Calu3 (cell line): ENCODE data around the gene NKX6-1. TPM values are rescaled to one million over a fixed set of nuclear protein-coding genes. Genes with fewer than 3 reads are reported as not detected.
A peak's percentile ranks its signal among the peaks of the same experiment; 100 is the strongest.

ENCODE experiments used
- BruUV-seq: library from RNA; stranded (reverse); fragments of 400-500 nt; replicated peaks from 2 replicates; lab custom pipeline; 2021; lab: Mats Ljungman, UMichigan
- CTCF ChIA-PET: fragments of 300-600 bp; sonication (Branson Sonifier 250); formaldehyde crosslinking; loops from one replicate; lab custom pipeline; 2022; ENCODE audit warnings: antibody characterized with exemption; lab: Charles Lee
- DNase-seq: peaks from one replicate; pipeline ENCODE4 v3.0.0; 2022
- H3K27ac Mint-ChIP-seq: one replicate; pipeline ENCODE4 v1.8.0; 2022; ENCODE audit warnings: mixed read lengths; ENCODE audit not compliant: unreplicated experiment
- H3K27me3 Mint-ChIP-seq: one replicate; pipeline ENCODE4 v1.8.0; 2022; ENCODE audit warnings: mixed read lengths; ENCODE audit not compliant: unreplicated experiment
- H3K36me3 Mint-ChIP-seq: one replicate; pipeline ENCODE4 v1.8.0; 2022; ENCODE audit warnings: mild to moderate bottlenecking, moderate library complexity, mixed read lengths; ENCODE audit not compliant: insufficient read depth, unreplicated experiment
- H3K4me1 Mint-ChIP-seq: one replicate; pipeline ENCODE4 v1.8.0; 2022; ENCODE audit warnings: mild to moderate bottlenecking, low read depth, mixed read lengths; ENCODE audit not compliant: unreplicated experiment
- H3K4me3 Mint-ChIP-seq: one replicate; pipeline ENCODE4 v1.8.0; 2022; ENCODE audit warnings: mild to moderate bottlenecking, low read depth, moderate library complexity, mixed read lengths; ENCODE audit not compliant: unreplicated experiment
- H3K9me3 Mint-ChIP-seq: one replicate; pipeline ENCODE4 v1.8.0; 2022; ENCODE audit warnings: low read depth, mixed read lengths; ENCODE audit not compliant: unreplicated experiment
- CTCF ChIP-seq: fragments of 200-600 bp; IDR thresholded peaks from one replicate; pipeline ENCODE4 v1.8.0; 2022; ENCODE audit warnings: antibody characterized with exemption; ENCODE audit not compliant: unreplicated experiment
- intact Hi-C: fragments of 100-400 bp; cut with micrococcal nuclease; formaldehyde crosslinking; loops from one replicate; pipeline ENCODE4 v1.10.0; 2022; ENCODE audit not compliant: unreplicated experiment
- total RNA-seq: library from RNA; stranded (reverse); gene quantifications from 2 replicates; pipeline ENCODE4 v1.2.3, GENCODE V29; 2022

Gene NKX6-1
- total RNA-seq, 1 experiment from 2014 or later: 1.8 TPM

- Mint-ChIP-seq H3K27me3 (no peaks in the 10 kb centered on the region), H3K4me3 (peak overlapping the region; percentile 78), H3K36me3 (peaks cover 28% of the 10 kb centered on the region), H3K27ac (peak overlapping the region; percentile 5), H3K9me3 (no peaks in the 10 kb centered on the region), H3K4me1 (peaks cover 8% of the 10 kb centered on the region)
- CTCF ChIA-PET: interaction anchor here (0.7 to 1.3 kb wide), 2 partner anchors 12 to 362 kb away, joined by 6 to 9 read pairs; no protein-coding TSS in a partner anchor
- no peak for DNase-seq
- BruUV-seq: no TSS peak
- intact Hi-C loops: no loop called here
- no peak for TF ChIP-seq CTCF
Observed at GRCh38 chr4:84499624-84499982, 511 bp upstream of the NKX6-1 start.

- CTCF ChIA-PET: interaction anchor here (0.6 kb wide), 1 partner anchor 347 kb away, joined by 4 read pairs; no protein-coding TSS in a partner anchor
- BruUV-seq: TSS peak; percentile 53
Observed at GRCh38 chr4:84498203-84498934, 723 bp downstream of the NKX6-1 start.

GRCh38 chr4:84497504-84498202, 1.4 kb downstream of the NKX6-1 start:
- DNase-seq: no peak
- no peaks in the 10 kb centered on the region for H3K27me3 Mint-ChIP-seq
- no peaks in the 10 kb centered on the region for H3K4me1 Mint-ChIP-seq
- no peaks in the 10 kb centered on the region for H3K9me3 Mint-ChIP-seq
- TF ChIP-seq CTCF: no peak
- CTCF ChIA-PET: no interaction called here
- H3K27ac Mint-ChIP-seq: no peak overlapping the region
- intact Hi-C loops: no loop called here
- peaks cover 28% of the 10 kb centered on the region for H3K36me3 Mint-ChIP-seq
- no TSS peak for BruUV-seq
- peak overlapping the region; percentile 78 for H3K4me3 Mint-ChIP-seq

More at GRCh38 chr4:84498203-84498934, 723 bp downstream of the NKX6-1 start:
- Mint-ChIP-seq H3K27me3 (no peaks in the 10 kb centered on the region), H3K36me3 (peaks cover 28% of the 10 kb centered on the region), H3K4me1 (no peaks in the 10 kb centered on the region), H3K9me3 (no peaks in the 10 kb centered on the region), H3K27ac (peak overlapping the region; percentile 5), H3K4me3 (peak overlapping the region; percentile 78)
- TF ChIP-seq CTCF: no peak
- DNase-seq: peak; percentile 15
- intact Hi-C loops: no loop called here

GRCh38 chr4:84496706-84497503, 2.2 kb downstream of the NKX6-1 start:
- H3K4me1 Mint-ChIP-seq: no peaks in the 10 kb centered on the region
- no peak for DNase-seq
- peaks cover 28% of the 10 kb centered on the region for H3K36me3 Mint-ChIP-seq
- no TSS peak for BruUV-seq
- H3K4me3 Mint-ChIP-seq: peak overlapping the region; percentile 78
- intact Hi-C loops: no loop called here
- CTCF ChIA-PET: interaction anchor here (0.6 kb wide), 1 partner anchor 270 kb away, joined by 3 read pairs; no protein-coding TSS in a partner anchor
- no peaks in the 10 kb centered on the region for H3K9me3 Mint-ChIP-seq
- no peaks in the 10 kb centered on the region for H3K27me3 Mint-ChIP-seq
- H3K27ac Mint-ChIP-seq: no peak overlapping the region
- no peak for TF ChIP-seq CTCF
